ENCODE data around the gene S100A2.

The S100A2 gene

DNA sequence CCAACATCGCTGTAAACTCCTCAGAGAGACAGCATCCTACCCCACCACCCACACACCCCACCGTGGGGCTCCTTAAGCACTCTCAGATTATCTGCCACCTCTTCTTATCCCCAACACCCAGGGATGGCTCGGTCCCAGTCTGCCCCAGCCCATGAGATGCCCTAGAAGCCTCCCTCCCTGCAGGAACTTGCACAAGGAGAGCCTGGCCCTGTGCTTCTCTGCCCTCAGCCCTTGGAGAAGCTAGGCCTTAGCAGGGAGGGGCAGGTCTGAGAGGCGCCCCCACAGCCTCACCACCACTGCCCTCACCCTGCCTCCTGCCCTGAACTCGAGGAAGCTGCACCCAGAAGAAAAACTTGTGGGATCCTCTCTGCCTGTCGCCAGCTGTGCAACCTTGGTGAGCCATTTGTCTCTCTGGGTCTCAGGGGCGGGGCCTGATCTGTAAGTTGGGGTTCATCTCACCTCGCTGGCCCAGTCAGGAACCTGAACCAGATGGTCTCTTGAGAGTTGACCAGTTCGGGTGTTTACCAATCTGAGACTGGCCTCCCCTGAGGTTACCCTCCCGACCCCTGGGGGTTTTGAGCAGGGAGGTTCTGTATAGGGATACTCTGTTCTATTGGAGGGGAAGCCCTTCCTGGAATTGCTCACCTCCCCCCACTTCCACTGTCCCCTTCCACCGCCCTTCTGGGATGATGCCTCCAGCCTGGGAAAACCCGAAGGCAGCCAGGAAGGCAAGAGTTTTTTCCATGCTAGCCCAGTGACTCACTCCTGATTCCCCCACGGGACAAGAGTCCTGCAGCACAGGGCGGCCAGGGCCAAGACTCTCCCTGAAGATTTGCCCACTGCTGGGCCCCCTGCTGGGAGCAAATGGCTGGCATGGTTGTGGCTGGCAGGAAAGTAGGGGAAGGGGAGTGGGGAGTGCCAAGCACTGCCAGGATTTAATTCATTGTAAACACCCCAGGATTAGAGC, 16.6 kb downstream of the S100A2 start, which contains the start of gene S100A3:
TSS of gene S100A3 (minus strand) at position 537 of the 967 bp plus-strand sequence. CDS start 773 bp downstream, outside the sequence.
- peaks cover 3 to 19% of the 10 kb centered on the region in 2 donors for H3K36me3 Mint-ChIP-seq
- ATAC-seq (replicated peaks) (no peak), DNase-seq (no peak)
- H3K9me3 Mint-ChIP-seq = peaks cover 0 to 1% of the 10 kb centered on the region in 2 donors
- H3K27ac Mint-ChIP-seq = peak within 1 kb of the TSS; percentile 14
- H3K27me3 Mint-ChIP-seq = peaks cover 0 to 13% of the 10 kb centered on the region in 2 donors
- H3K4me1 Mint-ChIP-seq = peaks cover 32 to 50% of the 10 kb centered on the region in 2 donors
- H3K4me3 Mint-ChIP-seq = no peak within 1 kb of the TSS

DNA sequence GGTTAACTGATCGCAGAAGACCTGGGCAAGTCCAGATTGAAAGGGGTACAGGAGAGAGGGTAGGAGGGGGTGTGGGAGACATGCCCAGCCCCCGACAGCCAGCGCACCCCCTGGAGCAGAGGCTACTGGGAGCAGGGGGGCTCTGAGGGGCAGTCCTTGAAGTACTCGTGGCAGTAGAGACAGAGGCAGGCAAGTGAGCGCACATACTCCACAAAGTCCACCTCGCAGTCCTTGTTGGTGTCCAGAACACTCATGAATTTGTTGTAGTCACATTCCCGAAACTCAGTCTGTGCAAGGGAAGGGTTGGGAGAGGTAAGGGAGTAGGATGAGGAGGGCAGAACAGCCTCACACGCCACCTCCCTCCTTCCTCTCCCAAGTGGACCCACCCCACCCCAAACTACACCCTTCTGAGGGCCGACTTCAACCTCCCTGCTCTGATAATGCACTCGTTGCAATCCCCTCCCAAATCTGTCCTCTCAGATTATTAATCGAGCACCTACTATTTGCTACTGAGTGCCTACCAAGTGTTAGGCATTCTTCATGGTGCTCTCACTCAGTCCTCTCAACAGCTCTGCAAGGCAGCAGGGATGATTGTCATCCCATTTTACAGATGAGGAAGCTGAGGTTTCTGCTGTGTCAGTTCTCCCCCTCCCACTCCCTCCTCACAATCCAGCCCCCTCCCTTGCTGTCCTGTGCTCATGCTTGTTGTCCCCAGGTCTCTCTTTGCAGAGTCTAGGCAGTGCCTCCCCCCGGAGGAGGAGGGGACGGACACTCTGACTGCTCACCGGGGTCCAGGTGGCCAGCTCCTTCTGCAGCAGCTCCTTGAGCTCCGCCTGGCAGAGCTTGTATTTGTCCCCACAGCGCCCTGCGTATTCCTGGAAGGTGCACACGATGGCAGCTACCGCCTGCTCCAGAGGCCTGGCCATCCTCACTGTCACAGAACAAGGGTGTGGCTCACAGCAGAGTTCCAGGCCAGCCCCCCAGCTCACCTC, 17.8 kb downstream of the S100A2 start:
- peaks cover 12 to 30% of the 10 kb centered on the region in 2 donors for H3K36me3 Mint-ChIP-seq
- H3K4me1 Mint-ChIP-seq = peaks cover 33 to 55% of the 10 kb centered on the region in 2 donors
- DNase-seq (no peak), ATAC-seq (replicated peaks) (no peak)
- H3K4me3 Mint-ChIP-seq = no peak overlapping the region
- peaks cover 0 to 13% of the 10 kb centered on the region in 2 donors for H3K27me3 Mint-ChIP-seq
- peaks cover 0 to 1% of the 10 kb centered on the region in 2 donors for H3K9me3 Mint-ChIP-seq
- no peak overlapping the region for H3K27ac Mint-ChIP-seq

DNA sequence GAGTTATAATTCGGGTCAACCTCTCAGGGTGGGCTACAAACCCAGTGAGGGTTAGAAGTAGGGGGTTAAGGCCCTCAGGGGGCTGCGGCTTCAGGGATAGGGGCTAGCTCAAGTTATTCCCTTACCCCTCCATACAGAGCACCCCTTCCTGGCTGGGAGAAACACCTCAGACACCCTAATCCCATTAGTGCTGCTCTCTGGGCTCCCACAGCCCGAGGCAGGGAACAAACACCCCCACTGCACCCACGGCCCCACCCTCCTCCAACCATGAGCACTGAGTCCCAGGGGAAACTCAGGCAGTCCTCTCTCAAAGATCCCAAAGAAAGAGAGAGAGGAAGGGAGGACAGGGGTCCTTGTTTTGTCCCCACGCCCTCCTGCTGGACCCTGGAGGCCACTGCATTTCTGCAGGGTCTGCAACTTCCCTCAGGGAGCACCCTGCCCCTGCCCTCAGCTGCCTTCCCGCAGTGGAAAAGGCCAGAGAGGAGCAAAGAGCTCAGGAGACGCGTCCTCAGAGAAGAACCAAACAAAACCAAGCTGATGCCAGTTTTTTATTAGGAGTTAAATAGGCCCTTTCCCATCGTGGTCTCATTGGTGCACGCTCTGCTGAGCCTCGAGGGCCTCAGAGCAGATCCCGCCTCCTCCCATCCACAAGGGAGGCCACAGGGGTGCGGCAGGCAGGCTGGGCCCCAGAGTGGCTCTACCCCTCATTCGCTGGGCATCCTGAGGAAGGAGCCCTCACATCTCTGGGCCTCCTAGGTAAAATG, 18.7 kb downstream of the S100A2 start:
- DNase-seq = no peak

DNA sequence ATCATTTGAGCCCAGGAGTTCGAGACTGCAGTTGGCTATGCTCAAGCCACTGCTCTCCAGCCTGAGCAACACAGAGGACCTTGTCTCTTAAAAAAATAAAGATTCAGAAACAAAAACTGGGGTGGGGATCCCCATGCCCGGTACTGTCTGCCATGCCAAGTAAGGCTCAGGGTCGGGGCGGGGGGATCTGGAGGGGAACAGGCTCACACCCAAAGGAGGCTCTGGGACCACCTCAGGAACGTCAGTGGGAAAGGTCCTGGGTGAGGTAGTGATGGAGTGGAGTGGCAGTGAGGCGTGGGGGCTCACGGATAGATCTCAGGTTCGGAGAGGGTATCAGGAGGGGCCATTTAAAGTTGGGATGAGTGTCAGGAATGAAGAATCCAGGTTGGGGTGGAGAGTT, 19.3 kb downstream of the S100A2 start:
- H3K4me3 Mint-ChIP-seq = no peak overlapping the region
- DNase-seq = no peak
- peaks cover 19 to 38% of the 10 kb centered on the region in 2 donors for H3K36me3 Mint-ChIP-seq
- peaks cover 0 to 1% of the 10 kb centered on the region in 2 donors for H3K9me3 Mint-ChIP-seq
- no peak for ATAC-seq (replicated peaks)
- peaks cover 43 to 70% of the 10 kb centered on the region in 2 donors for H3K4me1 Mint-ChIP-seq
- H3K27ac Mint-ChIP-seq = peak overlapping the region; percentile 96
- peaks cover 0 to 13% of the 10 kb centered on the region in 2 donors for H3K27me3 Mint-ChIP-seq

More for the DNA sequence above, 18.7 kb downstream of the S100A2 start:
- peaks cover 36 to 64% of the 10 kb centered on the region in 2 donors for H3K4me1 Mint-ChIP-seq
- H3K4me3 Mint-ChIP-seq = no peak overlapping the region
- no peak for ATAC-seq (replicated peaks)
- H3K27me3 Mint-ChIP-seq = peaks cover 0 to 13% of the 10 kb centered on the region in 2 donors
- peaks cover 19 to 34% of the 10 kb centered on the region in 2 donors for H3K36me3 Mint-ChIP-seq
- H3K27ac Mint-ChIP-seq = no peak overlapping the region
- H3K9me3 Mint-ChIP-seq = peaks cover 0 to 1% of the 10 kb centered on the region in 2 donors

DNA sequence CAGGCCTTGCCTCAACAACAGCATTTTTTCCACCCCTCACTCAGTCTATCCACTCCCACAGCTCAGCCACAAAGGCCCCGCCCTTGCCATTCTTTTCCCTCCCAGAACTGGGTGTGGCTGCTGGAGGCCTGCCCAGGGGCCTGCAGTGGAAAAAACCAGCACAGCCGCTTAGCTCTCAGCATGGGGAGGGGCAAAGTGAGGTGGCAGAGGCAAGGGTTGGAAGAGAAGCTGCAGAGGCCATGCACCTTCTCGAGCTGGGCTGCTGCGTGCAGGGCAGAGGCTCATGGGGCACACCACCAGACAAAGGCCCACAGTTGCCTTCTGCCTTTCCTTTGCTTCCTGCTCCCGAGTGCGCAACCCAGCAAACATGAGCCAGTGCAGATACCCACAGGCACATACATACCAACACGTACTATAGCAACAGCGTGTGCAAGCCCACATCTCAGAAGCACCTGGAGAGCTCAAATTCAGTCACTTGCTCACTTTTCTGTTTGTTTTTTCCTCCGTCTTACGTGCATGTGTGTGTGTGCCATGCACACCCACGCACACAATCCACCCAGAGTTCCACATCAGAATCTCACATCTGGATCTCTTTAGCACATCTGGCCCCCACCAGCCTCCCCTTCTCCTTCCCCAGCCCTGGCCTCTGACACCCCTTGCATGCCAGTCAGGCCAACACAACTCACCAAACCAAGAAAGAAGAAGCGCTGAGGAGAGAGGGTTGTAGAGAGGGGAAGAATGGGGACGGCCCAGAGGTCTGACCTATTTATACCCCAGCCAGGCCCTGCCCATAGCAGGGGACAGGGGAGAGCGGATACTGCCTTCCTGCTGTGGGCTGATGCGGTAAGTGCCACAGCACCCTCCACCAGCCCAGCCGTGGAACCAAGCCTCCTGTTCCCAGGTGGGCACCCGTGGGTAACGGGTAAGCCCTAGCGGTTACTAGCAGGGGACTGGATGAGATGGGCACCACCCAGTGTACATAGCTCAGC, 20.3 kb downstream of the S100A2 start, which contains the start of gene S100A4:
TSS of gene S100A4 (minus strand) at position 740 of the 989 bp plus-strand sequence. CDS start 1,012 bp downstream, outside the sequence.
- H3K27ac Mint-ChIP-seq = peak within 1 kb of the TSS; percentile 96
- peak; percentile 83 for DNase-seq
- peaks cover 0 to 13% of the 10 kb centered on the region in 2 donors for H3K27me3 Mint-ChIP-seq
- H3K4me1 Mint-ChIP-seq = peaks cover 50 to 71% of the 10 kb centered on the region in 2 donors
- H3K36me3 Mint-ChIP-seq = peaks cover 19 to 38% of the 10 kb centered on the region in 2 donors
- peak; percentile 84 to 85 for ATAC-seq (replicated peaks)
- peak within 1 kb of the TSS; percentile 87 to 90 for H3K4me3 Mint-ChIP-seq
- peaks cover 0 to 4% of the 10 kb centered on the region in 2 donors for H3K9me3 Mint-ChIP-seq

DNA sequence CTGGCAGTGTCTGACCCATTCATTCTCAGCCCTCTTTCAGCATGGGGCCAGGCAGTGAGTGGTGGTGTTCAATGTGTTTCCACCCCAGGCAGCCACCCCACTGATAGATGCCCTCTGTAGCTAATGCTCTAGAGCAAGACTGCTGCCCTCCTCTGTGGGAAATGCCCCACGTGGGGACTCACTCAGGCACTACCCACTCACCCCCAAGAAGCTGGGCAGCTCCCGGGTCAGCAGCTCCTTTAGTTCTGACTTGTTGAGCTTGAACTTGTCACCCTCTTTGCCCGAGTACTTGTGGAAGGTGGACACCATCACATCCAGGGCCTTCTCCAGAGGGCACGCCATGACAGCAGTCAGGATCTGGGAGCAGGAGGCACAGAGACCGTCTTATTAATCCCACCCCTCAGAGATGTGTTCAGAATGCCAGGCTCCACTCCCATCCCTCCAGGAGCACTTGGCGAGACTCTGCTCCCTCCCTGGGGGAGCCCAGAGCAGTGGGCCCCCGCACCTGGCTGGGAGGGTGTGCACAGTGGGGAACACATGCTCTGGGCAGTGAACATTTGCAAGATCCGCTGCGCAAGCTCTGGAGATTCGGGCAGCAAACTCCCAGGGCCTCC, 21.1 kb downstream of the S100A2 start:
- peaks cover 19 to 38% of the 10 kb centered on the region in 2 donors for H3K36me3 Mint-ChIP-seq
- peaks cover 0 to 6% of the 10 kb centered on the region in 2 donors for H3K9me3 Mint-ChIP-seq
- H3K4me1 Mint-ChIP-seq = peaks cover 58 to 75% of the 10 kb centered on the region in 2 donors
- H3K4me3 Mint-ChIP-seq = peak overlapping the region; percentile 87 to 90
- peaks cover 0 to 7% of the 10 kb centered on the region in 2 donors for H3K27me3 Mint-ChIP-seq
- ATAC-seq (replicated peaks) (no peak), DNase-seq (no peak)
- peak overlapping the region; percentile 96 for H3K27ac Mint-ChIP-seq

DNA sequence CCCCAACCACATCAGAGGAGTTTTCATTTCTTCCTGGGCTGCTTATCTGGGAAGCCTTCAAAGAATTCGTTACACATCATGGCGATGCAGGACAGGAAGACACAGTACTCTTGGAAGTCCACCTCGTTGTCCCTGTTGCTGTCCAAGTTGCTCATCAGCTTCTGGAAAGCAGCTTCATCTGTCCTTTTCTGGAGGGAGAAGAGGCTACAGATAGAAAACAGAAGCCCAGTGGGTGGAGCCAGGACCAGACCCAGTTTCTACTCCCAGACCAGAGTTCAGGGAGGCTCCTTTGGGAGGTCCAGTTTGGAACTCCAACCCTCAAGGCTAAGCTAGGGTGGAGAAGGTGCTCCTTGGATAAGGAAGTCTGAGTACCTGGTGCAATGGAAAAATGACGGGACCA, 21.9 kb downstream of the S100A2 start:
- H3K4me3 Mint-ChIP-seq = no peak overlapping the region
- H3K27me3 Mint-ChIP-seq = peaks cover 0 to 6% of the 10 kb centered on the region in 2 donors
- DNase-seq = no peak
- peaks cover 19 to 38% of the 10 kb centered on the region in 2 donors for H3K36me3 Mint-ChIP-seq
- no peak for ATAC-seq (replicated peaks)
- no peak overlapping the region for H3K27ac Mint-ChIP-seq
- H3K9me3 Mint-ChIP-seq = peaks cover 0 to 6% of the 10 kb centered on the region in 2 donors
- H3K4me1 Mint-ChIP-seq = peaks cover 54 to 71% of the 10 kb centered on the region in 2 donors

DNA sequence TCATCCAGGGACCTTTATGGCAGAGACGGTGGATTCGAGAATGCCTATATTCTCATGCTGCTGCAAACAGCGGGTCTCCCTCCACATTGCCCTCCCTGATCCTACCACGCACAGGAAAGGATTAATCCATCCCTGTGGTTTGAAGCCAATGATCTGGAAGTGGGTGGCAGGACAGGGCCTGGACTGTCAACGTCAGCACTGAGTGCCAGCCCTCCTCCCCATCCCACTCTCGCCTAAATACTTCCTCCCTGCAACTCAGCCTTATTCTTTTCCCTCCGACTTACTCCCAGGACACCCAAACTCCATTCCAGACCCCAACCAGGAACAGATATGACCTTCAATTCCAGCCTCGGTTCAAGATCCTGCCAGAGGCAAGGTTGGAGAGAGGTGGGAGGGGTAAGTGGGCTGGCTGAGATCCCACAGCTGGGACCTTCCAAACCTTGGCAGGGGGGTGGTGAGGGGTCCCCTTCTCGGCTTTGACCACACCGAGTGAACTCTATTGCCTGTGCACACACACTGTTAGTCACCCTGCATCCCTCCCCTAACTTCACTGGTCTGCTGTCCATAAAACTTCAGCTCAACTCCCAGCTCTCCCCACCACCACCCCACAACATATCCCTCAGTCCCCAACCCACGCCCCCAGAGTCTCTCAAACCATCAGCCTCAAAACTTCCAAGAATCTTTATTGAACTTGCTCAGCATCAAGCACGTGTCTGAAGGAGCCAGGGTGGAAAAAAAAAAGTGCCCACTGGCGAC, 22.5 kb downstream of the S100A2 start:
- Mint-ChIP-seq H3K27ac (peak overlapping the region; percentile 68), H3K4me1 (peaks cover 50 to 68% of the 10 kb centered on the region in 2 donors)
- no peak for ATAC-seq (replicated peaks)

DNA sequence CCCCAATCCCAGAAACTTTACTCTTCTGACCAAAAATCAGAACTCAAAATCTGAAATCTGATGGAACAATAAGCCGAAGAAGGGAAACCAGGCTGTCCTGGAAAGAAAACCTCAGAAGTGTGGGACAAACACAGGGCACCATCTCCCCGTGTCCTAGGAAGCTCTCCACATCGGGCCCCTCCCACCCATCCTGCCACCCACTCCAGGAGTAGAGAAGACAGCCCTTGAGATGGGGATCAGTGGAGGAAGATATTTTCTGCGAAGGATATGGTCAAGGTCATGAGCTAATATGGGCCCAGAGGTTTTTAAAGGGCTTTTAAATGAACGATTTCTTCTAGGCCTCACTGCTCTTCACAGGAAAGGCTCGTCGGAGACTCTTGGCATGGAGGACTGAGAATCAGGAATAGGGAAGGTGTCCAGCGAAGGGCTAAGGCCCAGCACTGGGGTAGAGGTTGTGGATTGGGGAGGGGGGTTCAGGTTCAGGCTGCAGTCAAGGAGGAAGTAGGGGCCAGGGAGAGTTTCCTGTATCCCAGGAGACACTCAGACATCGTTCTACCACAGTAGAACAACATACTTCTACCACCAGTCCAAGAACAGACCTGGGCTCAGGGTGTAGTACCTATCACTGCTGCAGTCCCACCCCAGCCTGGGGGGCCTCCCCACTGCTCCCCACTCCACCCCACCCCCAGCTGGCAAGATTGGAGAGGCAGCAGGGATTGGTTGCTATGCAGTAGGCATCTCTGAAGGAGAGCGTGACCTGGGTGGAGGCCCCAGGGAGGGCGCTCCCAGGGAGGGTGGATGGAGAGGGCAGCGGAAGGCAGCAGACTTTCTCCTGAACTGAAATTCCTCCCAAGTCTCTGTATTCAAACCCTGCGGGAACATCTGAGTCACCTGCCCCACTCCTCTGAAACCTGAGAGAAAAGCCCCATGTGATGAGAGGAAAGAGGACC, 23.7 kb downstream of the S100A2 start:
- H3K36me3 Mint-ChIP-seq = peaks cover 19 to 38% of the 10 kb centered on the region in 2 donors
- DNase-seq = no peak
- H3K9me3 Mint-ChIP-seq = peaks cover 0 to 6% of the 10 kb centered on the region in 2 donors
- H3K27ac Mint-ChIP-seq = peak overlapping the region; percentile 82
- no peak overlapping the region for H3K4me3 Mint-ChIP-seq
- H3K4me1 Mint-ChIP-seq = peaks cover 50 to 69% of the 10 kb centered on the region in 2 donors
- ATAC-seq (replicated peaks) = no peak
- peaks cover 0 to 3% of the 10 kb centered on the region in 2 donors for H3K27me3 Mint-ChIP-seq

More for the DNA sequence above, 22.5 kb downstream of the S100A2 start:
- DNase-seq = no peak
- peaks cover 0 to 6% of the 10 kb centered on the region in 2 donors for H3K9me3 Mint-ChIP-seq
- peaks cover 19 to 38% of the 10 kb centered on the region in 2 donors for H3K36me3 Mint-ChIP-seq
- peaks cover 0 to 3% of the 10 kb centered on the region in 2 donors for H3K27me3 Mint-ChIP-seq
- H3K4me3 Mint-ChIP-seq = no peak overlapping the region

Measured in stimulated activated naive B cell treated with anti-CD40 and anti-IgM and Interleukin-4, amounts not matched to agents 10 μg/mL and 1 μg/mL and 100 μg/mL, for 72 hours (primary cell).